HUES6 (cell line): ENCODE results near the gene POLR2J.
"Not testable (repeated sequence)": the region's sequence is repeated elsewhere in the genome, so short reads cannot be mapped to it uniquely, and the experiment has no call there.

Experiments used
- H3K27ac ChIP-seq: 2 replicates; pipeline ENCODE4 v1.7.0; 2013; ENCODE audit warnings: low read depth, mild to moderate bottlenecking, low read length, inconsistent platforms
- H3K27me3 ChIP-seq: 2 replicates; pipeline ENCODE4 v1.6.1; 2013; ENCODE audit warnings: low read length; ENCODE audit not compliant: control insufficient read depth, insufficient read depth
- H3K36me3 ChIP-seq: 2 replicates; pipeline ENCODE4 v1.6.1; 2013; ENCODE audit warnings: low read length; ENCODE audit not compliant: control insufficient read depth, insufficient read depth
- H3K4me1 ChIP-seq: 2 replicates; pipeline ENCODE4 v1.6.1; 2013; ENCODE audit warnings: low read length; ENCODE audit not compliant: control insufficient read depth, insufficient read depth
- H3K4me3 ChIP-seq: 2 replicates; pipeline ENCODE4 v1.5.1; 2013; ENCODE audit warnings: low read depth, low read length
- H3K9ac ChIP-seq: one replicate; pipeline ENCODE4 v1.6.1; 2013; ENCODE audit warnings: mild to moderate bottlenecking, low read length
- H3K9me3 ChIP-seq: 2 replicates; pipeline ENCODE4 v1.6.1; 2013; ENCODE audit warnings: low read depth, low read length; ENCODE audit not compliant: control insufficient read depth, insufficient read depth

POLR2J gene

GRCh38 chr7:102493220-102493935 lies 14.7 kb upstream of the POLR2J start:
- not testable (repeated sequence) for H3K9me3 ChIP-seq, H3K27ac ChIP-seq, H3K27me3 ChIP-seq, H3K36me3 ChIP-seq, H3K4me1 ChIP-seq, H3K4me3 ChIP-seq, H3K9ac ChIP-seq

GRCh38 chr7:102490529-102491075 lies 11.9 kb upstream of the POLR2J start:
- not testable (repeated sequence) for H3K4me3 ChIP-seq, H3K27ac ChIP-seq, H3K9me3 ChIP-seq, H3K36me3 ChIP-seq, H3K9ac ChIP-seq, H3K4me1 ChIP-seq, H3K27me3 ChIP-seq

DNA sequence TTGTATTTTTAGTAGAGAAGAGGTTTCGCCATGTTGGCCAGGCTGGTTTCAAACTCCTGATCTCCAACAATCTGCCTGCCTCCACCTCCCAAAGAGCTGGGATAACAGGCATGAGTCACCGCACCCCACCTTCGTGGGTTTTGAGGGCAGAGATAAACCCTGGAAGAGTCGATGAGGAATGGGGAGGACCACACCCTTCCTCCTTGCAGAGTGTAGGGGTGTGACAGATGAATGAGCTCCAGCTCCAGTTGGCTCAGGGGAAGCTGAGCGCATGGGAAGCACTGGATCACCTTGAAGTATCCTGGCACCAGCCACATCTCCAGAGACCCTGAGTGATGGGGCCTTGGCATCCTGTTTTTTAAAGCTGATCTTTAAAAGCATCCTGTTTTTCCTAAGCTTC lies 5.6 kb upstream of the POLR2J start:
- H3K27ac ChIP-seq, H3K4me1 ChIP-seq, H3K27me3 ChIP-seq, H3K9ac ChIP-seq, H3K4me3 ChIP-seq, H3K36me3 ChIP-seq, H3K9me3 ChIP-seq: not testable (repeated sequence)

DNA sequence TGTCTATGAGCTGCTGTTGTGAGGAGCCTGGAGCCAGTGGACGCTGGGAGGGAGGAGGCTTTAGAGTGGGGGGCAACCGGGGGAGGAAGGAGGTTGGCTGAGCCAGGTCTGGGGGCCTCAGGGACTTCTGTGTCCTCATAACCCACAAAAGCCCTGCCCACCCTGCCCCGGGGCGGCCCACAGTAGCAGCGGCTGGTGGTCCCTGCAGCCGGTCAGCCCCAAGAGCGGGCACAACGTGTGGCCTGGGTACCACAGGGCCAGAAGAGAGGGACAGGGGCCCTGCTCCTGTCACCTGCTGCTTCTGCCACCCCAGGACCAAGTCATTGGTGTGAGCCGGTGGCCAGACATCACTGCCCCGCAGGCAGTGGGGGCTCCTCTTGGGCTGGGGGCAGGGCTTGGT lies 3.2 kb upstream of the POLR2J start:
- H3K4me3 ChIP-seq = not testable (repeated sequence)

DNA sequence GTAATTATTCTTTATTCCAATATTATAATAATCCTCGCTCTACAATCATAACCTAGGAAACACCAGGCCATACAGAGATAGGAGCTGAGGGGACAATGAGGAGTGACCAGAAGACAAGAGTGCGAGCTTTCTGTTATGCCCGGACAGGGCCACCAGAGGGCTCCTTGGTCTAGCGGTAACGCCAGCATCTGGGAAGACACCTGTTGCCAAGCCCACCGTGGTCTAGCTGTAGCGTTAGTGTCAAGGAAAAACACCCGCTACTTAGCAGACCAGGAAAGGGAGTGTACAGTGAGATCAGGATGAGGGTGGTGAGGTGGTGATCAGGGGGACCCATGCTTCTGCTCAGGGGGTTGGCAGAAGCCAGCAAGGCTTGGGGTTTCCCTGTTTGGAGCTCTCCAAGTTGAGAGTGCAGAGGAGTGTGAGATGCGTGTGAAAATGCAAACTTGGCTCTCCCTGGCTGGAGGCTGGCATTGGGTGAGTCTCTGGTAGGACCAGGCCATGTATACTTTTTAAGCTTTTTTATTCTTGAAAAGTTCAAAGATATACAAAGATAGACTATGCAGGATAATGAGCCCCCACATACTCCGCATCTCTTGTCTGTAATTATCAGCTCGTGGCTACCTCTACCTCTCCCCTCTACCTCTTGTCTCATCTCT lies 1.4 kb upstream of the POLR2J start:
- H3K9me3 ChIP-seq, H3K4me1 ChIP-seq, H3K4me3 ChIP-seq, H3K9ac ChIP-seq, H3K36me3 ChIP-seq, H3K27ac ChIP-seq, H3K27me3 ChIP-seq: not testable (repeated sequence)

More for the DNA sequence above, 3.2 kb upstream of the POLR2J start:
- not testable (repeated sequence) for H3K4me1 ChIP-seq, H3K27ac ChIP-seq, H3K9me3 ChIP-seq, H3K9ac ChIP-seq, H3K36me3 ChIP-seq, H3K27me3 ChIP-seq

GRCh38 chr7:102479209-102479584 lies 475 bp upstream of the POLR2J start:
- not testable (repeated sequence) for H3K27ac ChIP-seq, H3K27me3 ChIP-seq, H3K9ac ChIP-seq, H3K4me3 ChIP-seq, H3K36me3 ChIP-seq, H3K4me1 ChIP-seq, H3K9me3 ChIP-seq

- H3K27me3 ChIP-seq, H3K27ac ChIP-seq, H3K9me3 ChIP-seq, H3K9ac ChIP-seq, H3K4me1 ChIP-seq, H3K4me3 ChIP-seq: not testable (repeated sequence)
- H3K36me3 ChIP-seq = peaks cover 31% of the 10 kb centered on the region
Observed at GRCh38 chr7:102474736-102475435, 3.8 kb downstream of the POLR2J start.

DNA sequence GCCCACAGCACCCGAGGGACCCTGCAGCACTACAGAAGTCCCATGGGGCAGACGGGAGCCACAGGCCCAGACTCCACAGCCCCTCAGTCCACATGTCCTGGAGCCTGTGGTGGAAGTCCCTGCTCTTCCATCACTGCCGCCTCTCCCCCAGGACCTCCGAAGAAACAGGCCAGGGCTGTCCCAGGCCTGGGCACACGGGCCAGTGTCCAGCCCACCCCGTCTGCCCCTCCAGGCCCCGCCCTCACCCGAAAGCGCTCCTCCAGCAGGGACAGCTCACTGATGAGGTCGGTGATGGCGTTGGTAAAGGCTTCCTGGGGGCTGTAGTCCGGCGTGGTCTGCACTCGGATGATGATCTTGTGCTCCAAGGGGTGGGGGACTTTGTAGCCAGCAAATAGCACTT lies 4.6 kb downstream of the POLR2J start:
- not testable (repeated sequence) for H3K27me3 ChIP-seq, H3K4me3 ChIP-seq, H3K27ac ChIP-seq, H3K9ac ChIP-seq, H3K9me3 ChIP-seq, H3K4me1 ChIP-seq
- H3K36me3 ChIP-seq = peaks cover 39% of the 10 kb centered on the region

- Histone ChIP-seq H3K9ac (no peak overlapping the region), H3K36me3 (peaks cover 45% of the 10 kb centered on the region), H3K27ac (no peak overlapping the region), H3K4me1 (no peaks in the 10 kb centered on the region), H3K9me3 (no peaks in the 10 kb centered on the region), H3K27me3 (no peaks in the 10 kb centered on the region), H3K4me3 (no peak overlapping the region)
Observed at GRCh38 chr7:102473271-102473991, 5.3 kb downstream of the POLR2J start.

DNA sequence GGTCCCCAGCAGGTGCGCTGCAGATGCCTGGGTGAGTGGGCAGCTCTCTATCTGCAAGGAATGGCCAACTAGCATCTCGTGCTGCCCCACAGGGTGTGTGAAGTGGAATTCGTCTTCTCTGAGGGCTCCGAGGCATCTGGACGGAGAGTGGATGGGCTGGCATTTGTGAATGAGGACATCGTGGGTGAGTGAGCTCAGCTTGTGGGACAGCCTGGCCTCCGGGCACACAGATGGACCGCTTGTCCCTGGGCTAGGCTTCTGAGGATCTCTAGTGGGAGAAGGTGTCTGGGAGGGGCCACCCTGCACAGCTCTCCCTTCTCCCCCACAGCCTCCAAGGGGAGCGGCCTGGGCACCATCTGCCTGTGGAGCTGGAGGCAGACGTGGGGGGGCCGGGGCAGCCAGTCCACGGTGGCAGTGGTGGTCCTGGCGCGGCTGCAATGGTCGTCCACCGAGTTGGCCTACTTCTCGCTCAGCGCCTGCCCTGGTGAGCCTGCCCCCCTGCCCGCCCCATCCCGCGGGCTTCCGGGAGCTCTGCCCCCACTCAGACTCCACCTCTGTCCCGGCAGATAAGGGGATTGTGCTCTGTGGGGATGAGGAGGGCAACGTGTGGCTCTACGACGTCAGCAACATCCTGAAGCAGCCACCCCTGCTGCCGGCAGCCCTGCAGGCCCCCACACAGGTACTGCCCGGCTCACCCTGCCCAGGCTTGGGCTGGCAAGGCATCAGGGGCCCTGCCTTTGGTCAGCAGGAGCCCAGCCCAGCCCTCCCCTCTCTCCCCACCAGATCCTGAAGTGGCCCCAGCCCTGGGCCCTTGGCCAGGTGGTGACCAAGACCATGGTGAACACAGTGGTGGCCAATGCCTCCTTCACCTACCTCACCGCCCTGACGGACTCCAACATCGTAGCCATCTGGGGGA lies 6.3 kb downstream of the POLR2J start:
- Histone ChIP-seq H3K36me3 (peaks cover 55% of the 10 kb centered on the region), H3K9me3 (no peaks in the 10 kb centered on the region), H3K27ac (no peak overlapping the region), H3K4me1 (no peaks in the 10 kb centered on the region), H3K27me3 (no peaks in the 10 kb centered on the region), H3K4me3 (no peak overlapping the region), H3K9ac (no peak overlapping the region)
